ENCODE measurements around the gene UBAP2L. TPM values are rescaled to one million over a fixed set of nuclear protein-coding genes. Genes with fewer than 3 reads are reported as not detected.
A peak's percentile ranks its signal among the peaks of the same experiment; 100 is the strongest.

UBAP2L gene
- total RNA-seq, 3 donors from 2014 or later = 92.7 to 119 (median 99.3) TPM

DNA sequence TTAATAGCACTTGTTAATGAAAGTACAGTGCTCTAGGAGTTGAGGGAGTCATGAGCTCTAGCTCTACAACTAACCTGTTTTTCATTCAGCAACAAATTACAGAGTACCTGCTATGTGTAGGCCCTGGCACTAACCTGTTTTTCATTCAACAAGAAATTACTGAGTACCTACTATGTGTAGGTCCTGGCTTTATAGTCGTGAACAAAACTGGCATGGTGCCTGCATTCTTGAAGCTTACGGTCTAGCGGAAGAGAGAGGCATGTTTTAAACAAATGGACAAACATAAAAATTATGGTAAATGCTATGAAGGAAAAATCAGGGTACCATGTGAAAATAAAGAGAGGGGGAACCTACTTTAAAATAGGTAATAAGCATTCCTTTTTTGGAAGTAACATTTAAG is 2.2 kb upstream of the UBAP2L start:
- H3K36me3 ChIP-seq (ENCODE audit: low read depth) = no peaks in the 10 kb centered on the region
- intact Hi-C loops (cut with DNase I, micrococcal nuclease) = no loop called here
- TF ChIP-seq, protein P1, sequence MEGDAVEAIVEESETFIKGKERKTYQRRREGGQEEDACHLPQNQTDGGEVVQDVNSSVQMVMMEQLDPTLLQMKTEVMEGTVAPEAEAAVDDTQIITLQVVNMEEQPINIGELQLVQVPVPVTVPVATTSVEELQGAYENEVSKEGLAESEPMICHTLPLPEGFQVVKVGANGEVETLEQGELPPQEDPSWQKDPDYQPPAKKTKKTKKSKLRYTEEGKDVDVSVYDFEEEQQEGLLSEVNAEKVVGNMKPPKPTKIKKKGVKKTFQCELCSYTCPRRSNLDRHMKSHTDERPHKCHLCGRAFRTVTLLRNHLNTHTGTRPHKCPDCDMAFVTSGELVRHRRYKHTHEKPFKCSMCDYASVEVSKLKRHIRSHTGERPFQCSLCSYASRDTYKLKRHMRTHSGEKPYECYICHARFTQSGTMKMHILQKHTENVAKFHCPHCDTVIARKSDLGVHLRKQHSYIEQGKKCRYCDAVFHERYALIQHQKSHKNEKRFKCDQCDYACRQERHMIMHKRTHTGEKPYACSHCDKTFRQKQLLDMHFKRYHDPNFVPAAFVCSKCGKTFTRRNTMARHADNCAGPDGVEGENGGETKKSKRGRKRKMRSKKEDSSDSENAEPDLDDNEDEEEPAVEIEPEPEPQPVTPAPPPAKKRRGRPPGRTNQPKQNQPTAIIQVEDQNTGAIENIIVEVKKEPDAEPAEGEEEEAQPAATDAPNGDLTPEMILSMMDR (IDR thresholded peaks at IDR 0.05) = no peak
- peaks cover 26% of the 10 kb centered on the region for H3K4me1 ChIP-seq (ENCODE audit: low read depth)
- DNase-seq (no peak), ATAC-seq (no peak)
- H3K9me3 ChIP-seq = no peaks in the 10 kb centered on the region
- no peak overlapping the region for H3K4me3 ChIP-seq

DNA sequence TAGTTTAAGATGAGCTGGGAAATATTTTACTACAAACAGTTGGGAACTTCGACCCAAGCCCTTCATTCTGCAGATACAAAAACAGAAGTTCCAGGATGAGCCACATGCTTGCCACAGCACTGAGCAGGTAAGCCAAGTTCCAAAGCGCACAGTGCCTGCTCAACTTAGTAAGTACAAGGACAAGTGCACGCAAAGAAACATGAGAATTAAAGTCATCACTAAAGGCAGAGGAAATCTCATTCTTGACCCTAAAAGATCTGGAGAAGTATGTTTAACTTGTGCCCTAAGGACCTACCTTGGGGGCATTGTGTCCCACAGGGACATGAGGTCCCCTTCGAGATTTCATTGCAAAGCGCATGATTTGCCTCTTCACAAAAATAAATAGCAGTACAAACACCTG is 1.2 kb upstream of the UBAP2L start:
- H3K4me1 ChIP-seq (ENCODE audit: low read depth) = peaks cover 26% of the 10 kb centered on the region
- DNase-seq (peak in 1 of 3 donors; percentile 30), ATAC-seq (no peak)
- intact Hi-C loops (cut with DNase I, micrococcal nuclease) = no loop called here
- peak overlapping the region; percentile 77 for H3K4me3 ChIP-seq
- H3K9me3 ChIP-seq = no peaks in the 10 kb centered on the region
- TF ChIP-seq, protein P1 (IDR thresholded peaks at IDR 0.05) = no peak
- no peaks in the 10 kb centered on the region for H3K36me3 ChIP-seq (ENCODE audit: low read depth)

DNA sequence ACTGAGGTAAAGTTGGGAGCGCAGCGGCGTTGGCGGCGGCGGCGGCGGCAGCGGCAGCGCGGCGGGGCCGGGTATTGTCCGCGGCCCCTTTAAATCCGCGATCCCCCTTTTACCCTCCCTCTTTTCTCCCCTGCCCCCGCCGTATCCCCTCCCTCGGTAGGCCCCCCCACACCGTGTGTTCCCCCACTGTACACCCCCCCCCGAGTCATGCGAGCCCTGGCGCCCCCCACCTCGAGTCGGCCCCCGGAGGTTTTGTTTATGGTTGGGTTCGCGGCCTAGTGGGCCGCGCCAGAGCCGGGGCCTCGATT is 169 bp downstream of the UBAP2L start:
- intact Hi-C loops (cut with DNase I, micrococcal nuclease) = no loop called here
- H3K4me1 ChIP-seq (ENCODE audit: low read depth) = peaks cover 26% of the 10 kb centered on the region
- no peaks in the 10 kb centered on the region for H3K9me3 ChIP-seq
- H3K4me3 ChIP-seq = peak overlapping the region; percentile 77
- TF ChIP-seq, protein P1 (IDR thresholded peaks at IDR 0.05) = no peak
- ATAC-seq (no peak), DNase-seq (no peak)
- no peaks in the 10 kb centered on the region for H3K36me3 ChIP-seq (ENCODE audit: low read depth)

DNA sequence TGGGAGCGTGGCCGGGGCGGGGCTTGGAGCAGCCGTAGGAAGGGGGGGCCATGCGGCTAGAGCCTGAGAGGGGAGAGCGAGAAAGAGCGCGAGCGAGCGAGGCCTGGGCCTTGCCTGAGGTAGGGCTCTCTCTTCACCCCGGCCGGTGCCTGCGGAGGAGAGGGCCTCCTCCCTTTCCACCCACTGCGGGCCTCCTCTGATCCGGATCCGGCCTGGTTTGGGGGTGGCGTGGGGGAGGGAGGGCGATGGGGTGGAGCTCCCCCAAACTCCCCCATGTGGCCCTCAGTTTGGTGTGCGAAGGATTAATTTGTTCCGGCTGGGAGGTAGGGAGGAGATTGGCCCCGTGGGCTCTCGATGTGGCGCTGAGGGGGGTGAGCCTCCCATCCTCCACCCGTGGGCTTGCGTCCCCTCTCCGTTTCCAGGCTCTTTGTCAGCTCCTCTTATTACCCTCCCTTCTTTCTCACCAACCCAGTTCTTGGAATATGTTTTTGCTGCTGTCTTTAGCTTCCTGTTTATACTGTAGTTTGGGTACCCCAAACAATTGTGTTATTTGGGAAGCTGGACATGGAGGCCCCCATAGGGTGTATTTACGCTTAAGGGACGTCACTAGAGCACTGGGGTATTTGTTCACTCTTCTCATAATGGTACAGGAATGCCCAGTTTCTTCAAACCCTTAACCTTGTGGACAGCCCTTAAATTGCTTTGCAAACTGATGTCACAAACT is 685 bp downstream of the UBAP2L start:
- TF ChIP-seq, protein P1 (IDR thresholded peaks at IDR 0.05) = no peak
- peak; percentile 54 for ATAC-seq

DNA sequence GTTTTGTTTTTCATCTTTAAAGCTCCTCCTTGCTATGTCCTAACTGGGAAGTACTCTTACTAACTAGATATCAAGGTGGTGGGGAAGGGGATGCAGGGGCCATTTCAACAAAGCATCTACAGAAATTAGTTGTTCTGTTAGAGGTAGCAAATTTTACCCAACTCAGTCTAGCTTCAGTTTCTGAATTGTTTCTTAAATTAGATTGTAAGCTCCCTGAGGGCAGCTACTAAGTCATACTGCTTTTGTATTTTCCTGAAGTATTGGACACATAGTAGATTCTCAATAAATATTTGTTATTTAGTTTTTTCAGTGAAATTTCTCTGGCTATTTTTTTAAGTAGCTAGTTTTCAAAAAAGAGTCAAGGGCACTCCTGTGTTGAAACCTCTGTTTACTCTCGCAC is 1.8 kb downstream of the UBAP2L start:
- DNase-seq = no peak
- peaks cover 26% of the 10 kb centered on the region for H3K4me1 ChIP-seq (ENCODE audit: low read depth)
- TF ChIP-seq, protein P1 (IDR thresholded peaks at IDR 0.05) = no peak
- intact Hi-C loops (cut with DNase I, micrococcal nuclease) = no loop called here
- ATAC-seq = no peak
- no peak overlapping the region for H3K4me3 ChIP-seq
- H3K9me3 ChIP-seq = no peaks in the 10 kb centered on the region
- H3K36me3 ChIP-seq (ENCODE audit: low read depth) = peaks cover 5% of the 10 kb centered on the region

More for the DNA sequence above, 685 bp downstream of the UBAP2L start:
- peak overlapping the region; percentile 77 for H3K4me3 ChIP-seq
- intact Hi-C loops (cut with DNase I, micrococcal nuclease) = no loop called here
- DNase-seq = peak; percentile 69 to 84 (median 79)
- H3K9me3 ChIP-seq = no peaks in the 10 kb centered on the region
- peaks cover 26% of the 10 kb centered on the region for H3K4me1 ChIP-seq (ENCODE audit: low read depth)
- no peaks in the 10 kb centered on the region for H3K36me3 ChIP-seq (ENCODE audit: low read depth)

All from mucosa of descending colon (tissue), 3 donors.